Brain microvascular endothelial cell (primary cell): ENCODE measurements around the gene CDC34.

Experiments used
- DNase-seq: peaks from one replicate; pipeline ENCODE4 v3.0.0-alpha.2; 2020
- H3K27ac ChIP-seq: fragments of 250-450 bp; sonication (Bioruptor Pico); 2 replicates; pipeline ENCODE4 v1.5.1; 2020; ENCODE audit warnings: mild to moderate bottlenecking, moderate library complexity
- H3K27me3 ChIP-seq: fragments of 250-450 bp; sonication (Bioruptor Pico); replicated peaks from 2 replicates; pipeline ENCODE4 v1.5.1; 2020; ENCODE audit warnings: mild to moderate bottlenecking
- H3K36me3 ChIP-seq: fragments of 250-450 bp; sonication (Bioruptor Pico); replicated peaks from 2 replicates; pipeline ENCODE4 v1.5.1; 2020; ENCODE audit warnings: mild to moderate bottlenecking
- H3K4me3 ChIP-seq: 2 replicates; pipeline ENCODE4 v1.5.1; 2011; ENCODE audit warnings: low read depth, mild to moderate bottlenecking, control low read depth, low read length, moderate library complexity
- CTCF ChIP-seq: IDR thresholded peaks from 2 replicates; pipeline ENCODE4 v1.5.1; 2011; ENCODE audit warnings: low read depth, mild to moderate bottlenecking, moderate library complexity, low read length, control low read depth, inconsistent platforms; ENCODE audit errors: missing control alignments
- in situ Hi-C: cut with HindIII; loops from 2 replicates; pipeline ENCODE4 v1.10.0; 2017; ENCODE audit warnings: low sequenced_read_pairs, low pct_ligation_motif_present

The CDC34 gene

GRCh38 chr19:524062-524674, 7.4 kb upstream of the CDC34 start:
- H3K27me3 ChIP-seq: no peaks in the 10 kb centered on the region
- no peak overlapping the region for H3K27ac ChIP-seq
- H3K36me3 ChIP-seq: no peaks in the 10 kb centered on the region
- DNase-seq: peak; percentile 24
- no peak overlapping the region for H3K4me3 ChIP-seq
- TF ChIP-seq CTCF: no peak
- in situ Hi-C loops: no loop called here

GRCh38 chr19:525029-525428, 6.5 kb upstream of the CDC34 start:
- in situ Hi-C loops: no loop called here
- Histone ChIP-seq H3K4me3 (no peak overlapping the region), H3K27me3 (no peaks in the 10 kb centered on the region)

GRCh38 chr19:525857-526419, 5.6 kb upstream of the CDC34 start:
- no peak for TF ChIP-seq CTCF
- in situ Hi-C loops: no loop called here
- H3K4me3 ChIP-seq: no peak overlapping the region

More at GRCh38 chr19:525029-525428, 6.5 kb upstream of the CDC34 start:
- no peak for DNase-seq
- no peak for TF ChIP-seq CTCF
- no peak overlapping the region for H3K27ac ChIP-seq
- no peaks in the 10 kb centered on the region for H3K36me3 ChIP-seq

GRCh38 chr19:530134-531008, 1.2 kb upstream of the CDC34 start:
- TF ChIP-seq CTCF: no peak
- peak overlapping the region; percentile 71 for H3K4me3 ChIP-seq
- no peak for DNase-seq
- H3K27ac ChIP-seq: no peak overlapping the region
- H3K36me3 ChIP-seq: no peaks in the 10 kb centered on the region
- no peaks in the 10 kb centered on the region for H3K27me3 ChIP-seq
- in situ Hi-C loops: no loop called here

More at GRCh38 chr19:525857-526419, 5.6 kb upstream of the CDC34 start:
- Histone ChIP-seq H3K36me3 (no peaks in the 10 kb centered on the region), H3K27me3 (no peaks in the 10 kb centered on the region), H3K27ac (no peak overlapping the region)
- DNase-seq: no peak

GRCh38 chr19:531009-531752, 379 bp upstream of the CDC34 start:
- Histone ChIP-seq H3K27ac (peak overlapping the region; percentile 72), H3K36me3 (peaks cover 2% of the 10 kb centered on the region), H3K4me3 (peak overlapping the region; percentile 82), H3K27me3 (no peaks in the 10 kb centered on the region)
- DNase-seq: peak; percentile 49
- no peak for TF ChIP-seq CTCF
- in situ Hi-C loops: no loop called here
